Breast epithelium (tissue), 4 donors: ENCODE results near the gene PNPLA7. TPM values are rescaled to one million over a fixed set of nuclear protein-coding genes. Genes with fewer than 3 reads are reported as not detected.
"Not testable (repeated sequence)": the region's sequence is repeated elsewhere in the genome, so short reads cannot be mapped to it uniquely, and the experiment has no call there.

Experiments
- DNase-seq, 2 donors: peaks; one replicate each; pipeline ENCODE4 v3.0.0-alpha.2; 2019; ENCODE audit warnings: low spot score in 2 of 2
- H3K27ac ChIP-seq, 2 donors: fragments of 200-600 bp; sonication (generic) in 1 of 2; one replicate each; pipeline ENCODE4 v1.5.1; 2016 to 2019; ENCODE audit warnings: mild to moderate bottlenecking in 1 of 2
- H3K27me3 ChIP-seq, 2 donors: fragments of 200-600 bp; sonication (generic) in 1 of 2; one replicate each; pipeline versions ENCODE4 v1.5.1 to v1.6.0; 2017 to 2019; ENCODE audit warnings: control low read depth in 1 of 2, mild to moderate bottlenecking in 1 of 2
- H3K36me3 ChIP-seq: fragments of 200-600 bp; one replicate; pipeline ENCODE4 v1.5.1; 2019
- H3K4me1 ChIP-seq, 2 donors: fragments of 200-600 bp; sonication (generic); one replicate each; pipeline ENCODE4 v1.5.1; 2016 to 2019; ENCODE audit warnings: control low read depth in 1 of 2
- H3K4me3 ChIP-seq, 3 donors: fragments of 200-600 bp; sonication (generic); 1 replicate in 2 of 3; 2 replicates in 1 of 3; pipeline ENCODE4 v1.5.1; 2016 to 2019; ENCODE audit warnings: mild to moderate bottlenecking in 3 of 3, moderate library complexity in 2 of 3
- H3K9me3 ChIP-seq, 2 donors: fragments of 200-600 bp; sonication (generic) in 1 of 2; one replicate each; pipeline ENCODE4 v1.5.1; 2016 to 2019; ENCODE audit warnings: control low read depth in 1 of 2
- POLR2A ChIP-seq: fragments of 450-650 bp; IDR thresholded peaks from one replicate; pipeline ENCODE4 v1.6.1; 2016; ENCODE audit warnings: antibody characterized with exemption, mild to moderate bottlenecking, moderate library complexity
- POLR2AphosphoS5 ChIP-seq, 3 donors: sonication (generic); formaldehyde crosslinking; IDR thresholded peaks; one replicate each; pipeline ENCODE4 v1.6.1; 2017; ENCODE audit warnings: antibody characterized with exemption in 3 of 3
- intact Hi-C: fragments of 100-400 bp; cut with DNase I; formaldehyde crosslinking; loops from one replicate; pipeline ENCODE4 v1.15.1; 2023; ENCODE audit warnings: low total_unique reads
- total RNA-seq, 3 donors: library from RNA; depleted of rRNA; stranded (reverse); fragments of >200 nt; gene quantifications; one replicate each; pipeline ENCODE4 v1.1.0, GENCODE V29; 2016
- TF ChIP-seq, protein P1 (sequence below), 3 donors: fragments of 450-650 bp; IDR thresholded peaks; one replicate each; pipeline ENCODE4 v1.5.1; 2016 to 2017; ENCODE audit warnings: antibody characterized with exemption in 3 of 3, mild to moderate bottlenecking in 3 of 3, moderate library complexity in 3 of 3

Gene PNPLA7
- total RNA-seq, 3 donors from 2014 or later, result 17.3 to 18.7 (median 17.7) TPM

DNA sequence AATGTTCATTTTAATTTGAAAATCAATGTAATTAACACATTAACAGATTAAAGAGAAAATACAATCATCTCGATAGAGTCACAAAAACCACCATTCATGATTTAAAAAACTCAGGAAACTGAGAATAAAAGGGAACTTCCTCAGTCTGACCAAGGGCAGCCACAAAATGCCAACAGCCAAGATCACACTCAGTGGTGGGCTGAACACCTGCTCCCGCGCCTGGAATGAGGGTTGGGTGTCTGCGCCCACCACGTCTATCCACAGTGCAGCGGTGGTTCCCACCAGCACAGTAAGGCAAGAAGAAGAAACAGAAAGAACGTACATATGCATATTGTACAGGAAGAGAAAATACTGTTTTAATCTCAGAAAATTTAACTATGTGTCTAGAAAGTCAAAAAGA is 79.4 kb downstream of the PNPLA7 start:
- H3K9me3 ChIP-seq, result peaks cover 7 to 8% of the 10 kb centered on the region in 2 donors
- H3K4me3 ChIP-seq, result no peak overlapping the region
- DNase-seq, result no peak
- no peak overlapping the region for H3K27ac ChIP-seq
- TF ChIP-seq POLR2AphosphoS5 (IDR thresholded peaks at IDR 0.05), result no peak
- TF ChIP-seq, protein P1, sequence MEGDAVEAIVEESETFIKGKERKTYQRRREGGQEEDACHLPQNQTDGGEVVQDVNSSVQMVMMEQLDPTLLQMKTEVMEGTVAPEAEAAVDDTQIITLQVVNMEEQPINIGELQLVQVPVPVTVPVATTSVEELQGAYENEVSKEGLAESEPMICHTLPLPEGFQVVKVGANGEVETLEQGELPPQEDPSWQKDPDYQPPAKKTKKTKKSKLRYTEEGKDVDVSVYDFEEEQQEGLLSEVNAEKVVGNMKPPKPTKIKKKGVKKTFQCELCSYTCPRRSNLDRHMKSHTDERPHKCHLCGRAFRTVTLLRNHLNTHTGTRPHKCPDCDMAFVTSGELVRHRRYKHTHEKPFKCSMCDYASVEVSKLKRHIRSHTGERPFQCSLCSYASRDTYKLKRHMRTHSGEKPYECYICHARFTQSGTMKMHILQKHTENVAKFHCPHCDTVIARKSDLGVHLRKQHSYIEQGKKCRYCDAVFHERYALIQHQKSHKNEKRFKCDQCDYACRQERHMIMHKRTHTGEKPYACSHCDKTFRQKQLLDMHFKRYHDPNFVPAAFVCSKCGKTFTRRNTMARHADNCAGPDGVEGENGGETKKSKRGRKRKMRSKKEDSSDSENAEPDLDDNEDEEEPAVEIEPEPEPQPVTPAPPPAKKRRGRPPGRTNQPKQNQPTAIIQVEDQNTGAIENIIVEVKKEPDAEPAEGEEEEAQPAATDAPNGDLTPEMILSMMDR (IDR thresholded peaks at IDR 0.05), result no peak
- no peak for TF ChIP-seq POLR2A
- no peaks in the 10 kb centered on the region for H3K27me3 ChIP-seq
- no peaks in the 10 kb centered on the region for H3K4me1 ChIP-seq
- no peaks in the 10 kb centered on the region for H3K36me3 ChIP-seq
- intact Hi-C loops, result no loop called here

GRCh38 chr9:137467896-137468295 is 82.3 kb downstream of the PNPLA7 start:
- no peaks in the 10 kb centered on the region for H3K36me3 ChIP-seq
- H3K27me3 ChIP-seq, result no peaks in the 10 kb centered on the region
- no peak for DNase-seq
- no peaks in the 10 kb centered on the region for H3K9me3 ChIP-seq
- intact Hi-C loops, result no loop called here
- no peaks in the 10 kb centered on the region for H3K4me1 ChIP-seq
- no peak overlapping the region for H3K4me3 ChIP-seq
- no peak overlapping the region for H3K27ac ChIP-seq
- no peak for TF ChIP-seq POLR2AphosphoS5 (IDR thresholded peaks at IDR 0.05)
- TF ChIP-seq, protein P1 (IDR thresholded peaks at IDR 0.05), result no peak
- no peak for TF ChIP-seq POLR2A

DNA sequence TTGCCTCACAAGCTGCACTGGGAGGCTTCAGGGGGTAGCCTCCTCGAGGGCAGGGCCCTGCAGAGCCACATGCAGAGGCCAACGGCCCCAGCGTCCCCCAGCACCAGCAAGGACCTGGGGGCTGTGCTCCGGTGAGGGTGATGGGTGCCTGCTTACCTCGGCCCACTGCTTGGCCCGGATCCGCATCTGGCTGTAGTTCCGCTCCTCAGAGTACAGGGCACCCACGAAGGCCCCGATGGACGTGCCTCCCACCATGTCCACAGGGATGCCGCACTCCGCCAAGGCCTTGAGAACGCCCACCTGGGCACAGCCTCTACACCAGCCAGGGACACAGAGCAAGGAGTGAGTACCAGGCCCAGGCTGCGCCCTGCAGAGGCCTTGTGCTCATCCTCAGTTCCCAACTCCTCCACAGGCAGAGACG is 83.0 kb downstream of the PNPLA7 start:
- Histone ChIP-seq H3K9me3 (no peaks in the 10 kb centered on the region), H3K36me3 (no peaks in the 10 kb centered on the region), H3K4me1 (no peaks in the 10 kb centered on the region), H3K27ac (no peak overlapping the region), H3K4me3 (no peak overlapping the region), H3K27me3 (no peaks in the 10 kb centered on the region)
- TF ChIP-seq, protein P1 (IDR thresholded peaks at IDR 0.05), result no peak
- TF ChIP-seq POLR2AphosphoS5 (IDR thresholded peaks at IDR 0.05), result no peak
- no peak for TF ChIP-seq POLR2A
- no peak for DNase-seq
- intact Hi-C loops, result no loop called here

DNA sequence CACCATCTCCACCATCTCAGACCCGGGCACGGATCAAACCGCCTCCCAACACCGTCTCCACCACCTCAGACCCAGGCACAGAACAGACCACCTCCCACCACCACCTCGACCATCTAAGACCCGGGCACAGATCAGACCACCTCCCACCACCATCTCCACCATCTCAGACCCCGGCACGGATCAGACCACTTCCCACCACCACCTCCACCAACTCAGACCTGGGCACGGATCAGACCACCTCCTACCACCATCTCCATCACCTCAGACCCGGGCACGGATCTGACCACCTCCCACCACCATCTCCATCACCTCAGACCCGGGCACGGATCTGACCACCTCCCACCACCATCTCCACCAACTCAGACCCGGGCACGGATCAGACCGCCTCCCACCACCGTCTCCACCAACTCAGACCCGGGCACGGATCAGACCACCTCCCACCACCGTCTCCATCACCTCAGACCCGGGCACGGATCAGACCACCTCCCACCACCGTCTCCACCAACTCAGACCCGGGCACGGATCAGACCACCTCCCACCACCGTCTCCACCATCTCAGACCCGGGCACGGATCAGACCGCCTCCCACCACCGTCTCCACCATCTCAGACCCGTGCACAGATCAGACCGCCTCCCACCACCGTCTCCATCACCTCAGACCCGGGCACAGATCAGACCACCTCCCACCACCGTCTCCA is 83.7 kb downstream of the PNPLA7 start:
- H3K36me3 ChIP-seq, H3K9me3 ChIP-seq, H3K27ac ChIP-seq, H3K4me3 ChIP-seq, DNase-seq, H3K4me1 ChIP-seq, intact Hi-C loops, H3K27me3 ChIP-seq: not testable (repeated sequence)

GRCh38 chr9:137465720-137466388 is 84.3 kb downstream of the PNPLA7 start:
- Histone ChIP-seq H3K4me3 (no peak overlapping the region), H3K27me3 (no peaks in the 10 kb centered on the region), H3K27ac (no peak overlapping the region), H3K36me3 (no peaks in the 10 kb centered on the region), H3K4me1 (no peaks in the 10 kb centered on the region), H3K9me3 (no peaks in the 10 kb centered on the region)
- intact Hi-C loops, result no loop called here
- DNase-seq, result no peak
- TF ChIP-seq POLR2A (no peak), POLR2AphosphoS5 (IDR thresholded peaks at IDR 0.05) (no peak)
- TF ChIP-seq, protein P1 (IDR thresholded peaks at IDR 0.05), result no peak
